ENCODE data around the gene ITFG2. TPM values are rescaled to one million over a fixed set of nuclear protein-coding genes. Genes with fewer than 3 reads are reported as not detected.

Gene ITFG2
- total RNA-seq, 1 experiment from 2014 or later: 23.9 TPM

- no peak for TF ChIP-seq ZNF425 (CRISPR knock-in tag; conservative IDR thresholded peaks at IDR 0.05)
- no peak for TF ChIP-seq ZNF671 (CRISPR knock-in tag; IDR thresholded peaks at IDR 0.05)
- no peak for TF ChIP-seq CBFB (CRISPR knock-in tag; IDR thresholded peaks at IDR 0.05; ENCODE audit: low read depth)
- no peak for TF ChIP-seq ATF3 (CRISPR knock-in tag; conservative IDR thresholded peaks at IDR 0.05)
- no peak for TF ChIP-seq NR2C2 (CRISPR knock-in tag; IDR thresholded peaks at IDR 0.05)
- no peak for TF ChIP-seq GTF2I (CRISPR knock-in tag; conservative IDR thresholded peaks at IDR 0.05)
- no peak for TF ChIP-seq NFE2L1 (CRISPR knock-in tag; IDR thresholded peaks at IDR 0.05)
- no peak for TF ChIP-seq MXD4 (CRISPR knock-in tag; IDR thresholded peaks at IDR 0.05; ENCODE audit: borderline replicate concordance)
- TF ChIP-seq PRDM15 (CRISPR knock-in tag; IDR thresholded peaks at IDR 0.05): no peak
- TF ChIP-seq ZNF416 (CRISPR knock-in tag; IDR thresholded peaks at IDR 0.05): no peak
- no peak for TF ChIP-seq SMAD4 (CRISPR knock-in tag; IDR thresholded peaks at IDR 0.05)
- TF ChIP-seq CTCF (IDR thresholded peaks at IDR 0.05): no peak
- peak; percentile 42; the same call in 1 of the 2 replicates for TF ChIP-seq E2F5 (CRISPR knock-in tag; IDR thresholded peaks at IDR 0.05)
- TF ChIP-seq TEAD4 (CRISPR knock-in tag; IDR thresholded peaks at IDR 0.05): no peak
- no peak for TF ChIP-seq CREB1 (CRISPR knock-in tag; IDR thresholded peaks at IDR 0.05)
- TF ChIP-seq USF1 (CRISPR knock-in tag; IDR thresholded peaks at IDR 0.05): no peak
- TF ChIP-seq HMGXB4 (CRISPR knock-in tag; IDR thresholded peaks at IDR 0.05): peak; percentile 77; the same call in 1 of the 2 replicates
- no peak for TF ChIP-seq MAX (CRISPR knock-in tag; IDR thresholded peaks at IDR 0.05)
- no peak for TF ChIP-seq TEAD1 (CRISPR knock-in tag; IDR thresholded peaks at IDR 0.05)
- TF ChIP-seq E2F4 (CRISPR knock-in tag; IDR thresholded peaks at IDR 0.05; ENCODE audit: borderline replicate concordance, low read depth): no peak
- TF ChIP-seq IRF2 (CRISPR knock-in tag; IDR thresholded peaks at IDR 0.05; ENCODE audit: borderline replicate concordance, low read depth): no peak
- TF ChIP-seq FOXK1 (CRISPR knock-in tag; IDR thresholded peaks at IDR 0.05): no peak
- TF ChIP-seq ETV6 (CRISPR knock-in tag; IDR thresholded peaks at IDR 0.05): no peak
- TF ChIP-seq HMGA2 (CRISPR knock-in tag; IDR thresholded peaks at IDR 0.05): no peak
- no peak for TF ChIP-seq MLX (CRISPR knock-in tag; IDR thresholded peaks at IDR 0.05)
Measured at GRCh38 chr12:2795291-2796186, 16.9 kb upstream of the ITFG2 start (continued).

Measured in WTC11 (cell line).